ENCODE measurements around the gene OR10AD1.

DNA sequence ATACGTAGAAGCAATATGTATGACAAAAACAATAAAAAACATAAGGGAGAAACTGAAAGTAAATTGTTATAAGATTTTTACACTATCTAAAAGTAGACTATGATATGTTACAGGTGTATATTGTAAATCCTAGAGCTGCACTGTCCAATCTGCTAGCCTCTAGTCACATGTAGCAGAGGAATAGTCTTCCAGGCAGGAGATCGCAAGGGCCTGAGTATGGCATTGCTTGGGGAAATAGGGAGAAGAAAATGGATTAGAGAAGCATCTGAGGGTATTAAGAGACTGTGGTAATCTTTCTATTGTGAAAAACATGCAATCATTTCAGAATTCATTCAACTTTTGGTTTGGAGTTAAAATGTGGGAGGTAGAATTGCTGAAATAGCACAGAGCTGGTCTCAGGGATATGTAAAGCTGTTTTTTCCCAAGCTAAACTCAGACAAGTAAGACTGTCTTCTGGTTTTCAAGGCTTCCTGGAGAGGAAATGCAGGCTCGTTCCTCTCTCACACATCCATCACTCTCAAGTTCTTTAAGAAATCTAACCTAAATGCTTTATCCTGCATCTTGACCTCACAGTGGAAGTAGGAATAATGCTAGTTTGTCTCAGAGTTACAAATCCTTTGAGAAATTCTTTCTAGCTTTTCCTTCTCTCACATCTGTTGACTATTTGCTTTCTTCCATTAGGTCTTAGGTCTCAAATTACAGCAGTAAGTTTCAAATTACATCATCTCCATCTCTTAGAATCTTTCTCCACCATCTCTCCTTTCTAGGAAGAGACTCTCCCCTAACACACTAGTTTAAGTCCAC, 27.3 kb downstream of the OR10AD1 start:
- TF ChIP-seq, protein P1, sequence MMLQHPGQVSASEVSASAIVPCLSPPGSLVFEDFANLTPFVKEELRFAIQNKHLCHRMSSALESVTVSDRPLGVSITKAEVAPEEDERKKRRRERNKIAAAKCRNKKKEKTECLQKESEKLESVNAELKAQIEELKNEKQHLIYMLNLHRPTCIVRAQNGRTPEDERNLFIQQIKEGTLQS (IDR thresholded peaks at IDR 0.05), result no peak
- TF ChIP-seq FOXA1 (IDR thresholded peaks at IDR 0.05) (no peak), RAD21 (IDR thresholded peaks at IDR 0.05) (no peak), TAF1 (conservative IDR thresholded peaks at IDR 0.05) (no peak), EGR1 (IDR thresholded peaks at IDR 0.05; ENCODE audit: low read depth in 2 of 2) (no peak)
- TF ChIP-seq, protein P2, sequence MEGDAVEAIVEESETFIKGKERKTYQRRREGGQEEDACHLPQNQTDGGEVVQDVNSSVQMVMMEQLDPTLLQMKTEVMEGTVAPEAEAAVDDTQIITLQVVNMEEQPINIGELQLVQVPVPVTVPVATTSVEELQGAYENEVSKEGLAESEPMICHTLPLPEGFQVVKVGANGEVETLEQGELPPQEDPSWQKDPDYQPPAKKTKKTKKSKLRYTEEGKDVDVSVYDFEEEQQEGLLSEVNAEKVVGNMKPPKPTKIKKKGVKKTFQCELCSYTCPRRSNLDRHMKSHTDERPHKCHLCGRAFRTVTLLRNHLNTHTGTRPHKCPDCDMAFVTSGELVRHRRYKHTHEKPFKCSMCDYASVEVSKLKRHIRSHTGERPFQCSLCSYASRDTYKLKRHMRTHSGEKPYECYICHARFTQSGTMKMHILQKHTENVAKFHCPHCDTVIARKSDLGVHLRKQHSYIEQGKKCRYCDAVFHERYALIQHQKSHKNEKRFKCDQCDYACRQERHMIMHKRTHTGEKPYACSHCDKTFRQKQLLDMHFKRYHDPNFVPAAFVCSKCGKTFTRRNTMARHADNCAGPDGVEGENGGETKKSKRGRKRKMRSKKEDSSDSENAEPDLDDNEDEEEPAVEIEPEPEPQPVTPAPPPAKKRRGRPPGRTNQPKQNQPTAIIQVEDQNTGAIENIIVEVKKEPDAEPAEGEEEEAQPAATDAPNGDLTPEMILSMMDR (IDR thresholded peaks at IDR 0.05; ENCODE audit: low read depth, low read length, missing input control), result no peak

All from liver (tissue), 3 donors.